HG03469 (cell line): Measurements from ENCODE around the gene FDXR.

Experiments used
- ATAC-seq: cut with Tn5 transposase; IDR thresholded peaks from one replicate; pipeline ENCODE4 v1.9.1; 2021; ENCODE audit warnings: mild to moderate bottlenecking, moderate library complexity, moderate number of reproducible peaks; ENCODE audit not compliant: unreplicated experiment

FDXR gene

GRCh38 chr17:74815550-74816370, 57.0 kb downstream of the FDXR start:
- ATAC-seq, result no peak

- ATAC-seq, result no peak
These were observed 57.7 kb downstream of the FDXR start for GRCh38 chr17:74815067-74815466.

DNA sequence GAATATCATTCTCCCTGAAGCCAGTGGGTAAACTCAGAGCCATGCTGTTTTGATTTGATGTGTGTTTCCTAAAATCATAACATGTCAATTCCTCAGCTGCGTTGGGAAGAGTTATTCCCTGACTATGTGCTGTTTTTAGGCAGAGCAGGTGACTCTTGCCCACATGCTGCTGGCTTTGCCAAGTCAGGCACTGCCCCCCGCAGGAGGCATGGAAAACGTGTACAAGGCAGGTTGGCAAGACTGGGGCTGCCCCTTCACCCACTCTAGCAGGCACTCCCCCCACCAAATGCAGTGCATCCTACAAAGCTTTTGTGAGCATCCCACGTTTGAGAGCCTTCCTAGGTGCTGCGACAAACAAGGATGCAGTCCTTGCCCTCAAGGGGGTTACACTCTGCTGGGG, 58.3 kb downstream of the FDXR start:
- ATAC-seq, result no peak
